Measurements from ENCODE around the gene GALM. TPM values are rescaled to one million over a fixed set of nuclear protein-coding genes. Genes with fewer than 3 reads are reported as not detected.

Gene GALM
- polyA plus RNA-seq, 3 donors, result 3.0 to 3.6 (median 3.1) TPM

GRCh38 chr2:38731090-38731489 is 65.2 kb downstream of the GALM start:
- peaks cover 11% of the 10 kb centered on the region for H3K4me1 Mint-ChIP-seq
- Histone ChIP-seq H3K9me3 (replicated peaks in 1 of 2; ENCODE audit: control insufficient read depth in 1 of 2, insufficient read depth in 1 of 2, low read length in 2 of 2) (no peaks in the 10 kb centered on the region), H3K27me3 (ENCODE audit: control insufficient read depth in 2 of 2, insufficient read depth in 2 of 2, low read length in 2 of 2) (no peaks in the 10 kb centered on the region), H3K9ac (ENCODE audit: insufficient read depth, low read length, poor library complexity, severe bottlenecking) (no peak overlapping the region), H4K20me1 (ENCODE audit: insufficient read depth, low read length) (no peaks in the 10 kb centered on the region), H3K27ac (ENCODE audit: low read depth in 1 of 2, low read length in 2 of 2) (no peak overlapping the region), H2AFZ (ENCODE audit: insufficient read depth, low read depth, low read length, poor library complexity, severe bottlenecking) (no peak overlapping the region), H3K4me1 (ENCODE audit: control insufficient read depth in 1 of 2, insufficient read depth in 2 of 2, low read length in 2 of 2) (peaks cover 9 to 10% of the 10 kb centered on the region in 2 donors), H3K79me2 (ENCODE audit: insufficient read depth, low read length) (no peaks in the 10 kb centered on the region), H3K4me3 (replicated peaks in 1 of 3; ENCODE audit: low read depth in 2 of 3, low read length in 3 of 3) (no peak overlapping the region), H3K36me3 (replicated peaks in 1 of 2; ENCODE audit: control insufficient read depth in 1 of 2, insufficient read depth in 2 of 2, low read length in 2 of 2) (peaks cover 22 to 59% of the 10 kb centered on the region in 2 donors), H3K4me2 (replicated peaks; ENCODE audit: extremely low read depth, low read length, poor library complexity, severe bottlenecking) (no peak overlapping the region)
- WGBS (ENCODE audit: insufficient coverage), result no CpG with 5 or more reads among the region's 7 CpGs
- no peak for DNase-seq
- TF ChIP-seq CTCF (IDR thresholded peaks at IDR 0.05), result no peak
- peaks cover 44 to 59% of the 10 kb centered on the region in 2 donors for H3K36me3 Mint-ChIP-seq
- no peak overlapping the region for H3K27ac Mint-ChIP-seq
- intact Hi-C loops (cut with micrococcal nuclease), result no loop called here
- H3K27me3 Mint-ChIP-seq (ENCODE audit: low read depth in 3 of 3), result peaks cover 0 to 2% (median 0%) of the 10 kb centered on the region in 3 donors
- H3K4me3 Mint-ChIP-seq, result no peak overlapping the region
- H3K9me3 Mint-ChIP-seq, result peaks cover 0 to 2% (median 0%) of the 10 kb centered on the region in 7 donors

DNA sequence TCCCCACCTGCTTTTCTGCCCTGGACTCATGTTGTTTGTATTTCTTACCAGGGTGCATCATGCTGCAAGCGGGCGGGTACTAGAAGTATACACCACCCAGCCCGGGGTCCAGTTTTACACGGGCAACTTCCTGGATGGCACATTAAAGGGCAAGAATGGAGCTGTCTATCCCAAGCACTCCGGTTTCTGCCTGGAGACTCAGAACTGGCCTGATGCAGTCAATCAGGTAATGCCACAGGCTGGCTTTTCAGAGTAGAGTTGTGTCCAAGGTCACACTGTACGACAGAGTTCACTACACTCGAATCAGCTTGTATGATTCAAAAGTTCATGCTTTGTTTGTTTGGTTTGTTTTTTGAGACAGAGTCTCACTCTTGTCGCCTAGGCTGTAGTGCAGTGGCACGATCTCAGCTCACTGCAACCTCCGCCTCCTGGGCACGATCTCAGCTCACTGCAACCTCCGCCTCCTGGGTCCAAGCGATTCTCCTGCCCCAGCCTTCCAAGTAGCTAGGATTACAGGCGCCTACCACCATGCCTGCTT is 65.8 kb downstream of the GALM start:
- H2AFZ ChIP-seq (ENCODE audit: insufficient read depth, low read depth, low read length, poor library complexity, severe bottlenecking), result no peak overlapping the region
- peaks cover 44 to 63% of the 10 kb centered on the region in 2 donors for H3K36me3 Mint-ChIP-seq
- intact Hi-C loops (cut with micrococcal nuclease), result no loop called here
- TF ChIP-seq CTCF (IDR thresholded peaks at IDR 0.05), result no peak
- H3K9me3 ChIP-seq (replicated peaks in 1 of 2; ENCODE audit: control insufficient read depth in 1 of 2, insufficient read depth in 1 of 2, low read length in 2 of 2), result no peaks in the 10 kb centered on the region
- WGBS (ENCODE audit: insufficient coverage), result over 99% methylated on average over 8 of the region's 14 CpGs
- peaks cover 9 to 11% of the 10 kb centered on the region in 2 donors for H3K4me1 ChIP-seq (ENCODE audit: control insufficient read depth in 1 of 2, insufficient read depth in 2 of 2, low read length in 2 of 2)
- no peak overlapping the region for H3K4me3 Mint-ChIP-seq
- no peak for DNase-seq
- peaks cover 15% of the 10 kb centered on the region for H3K4me1 Mint-ChIP-seq
- no peak overlapping the region for H3K4me3 ChIP-seq (replicated peaks in 1 of 3; ENCODE audit: low read depth in 2 of 3, low read length in 3 of 3)
- H3K9me3 Mint-ChIP-seq, result peaks cover 0 to 2% (median 0%) of the 10 kb centered on the region in 7 donors
- no peaks in the 10 kb centered on the region for H3K27me3 ChIP-seq (ENCODE audit: control insufficient read depth in 2 of 2, insufficient read depth in 2 of 2, low read length in 2 of 2)
- H3K9ac ChIP-seq (ENCODE audit: insufficient read depth, low read length, poor library complexity, severe bottlenecking), result no peak overlapping the region
- H3K79me2 ChIP-seq (ENCODE audit: insufficient read depth, low read length), result no peaks in the 10 kb centered on the region
- H3K36me3 ChIP-seq (replicated peaks in 1 of 2; ENCODE audit: control insufficient read depth in 1 of 2, insufficient read depth in 2 of 2, low read length in 2 of 2), result peaks cover 22 to 59% of the 10 kb centered on the region in 2 donors
- H3K27me3 Mint-ChIP-seq (ENCODE audit: low read depth in 3 of 3), result peaks cover 0 to 2% (median 0%) of the 10 kb centered on the region in 3 donors
- no peaks in the 10 kb centered on the region for H4K20me1 ChIP-seq (ENCODE audit: insufficient read depth, low read length)
- no peak overlapping the region for H3K27ac ChIP-seq (ENCODE audit: low read depth in 1 of 2, low read length in 2 of 2)
- H3K27ac Mint-ChIP-seq, result no peak overlapping the region
- H3K4me2 ChIP-seq (replicated peaks; ENCODE audit: extremely low read depth, low read length, poor library complexity, severe bottlenecking), result no peak overlapping the region

All from CD14-positive monocyte (primary cell).